ENCODE data around the gene TMEM106C. TPM values are rescaled to one million over a fixed set of nuclear protein-coding genes. Genes with fewer than 3 reads are reported as not detected.

Gene TMEM106C
- total and polyA plus RNA-seq, 2 of the 13 experiments (the other 11 are each of a cell fraction or from before 2014, with no cell fraction given), result 132 to 192 TPM

GRCh38 chr12:47963340-47964040, at the start of gene TMEM106C (continued):
- TF ChIP-seq GABPA (IDR thresholded peaks at IDR 0.05; ENCODE audit: low read depth, low read length) (no peak), GABPA (CRISPR knock-in tag; IDR thresholded peaks at IDR 0.05; ENCODE audit: low read depth) (peak; percentile 11; the same call in 1 of the 2 replicates), SAP130 (CRISPR knock-in tag; IDR thresholded peaks at IDR 0.05; ENCODE audit: low read depth) (peak; percentile 58; the same call in 1 of the 2 replicates), TBP (CRISPR knock-in tag; IDR thresholded peaks at IDR 0.05) (no peak), ZNF598 (CRISPR knock-in tag; IDR thresholded peaks at IDR 0.05; ENCODE audit: borderline replicate concordance) (peak; percentile 96), ARID2 (CRISPR knock-in tag; IDR thresholded peaks at IDR 0.05; ENCODE audit: borderline replicate concordance) (no peak), ZFP1 (CRISPR knock-in tag; IDR thresholded peaks at IDR 0.05) (no peak), ARNT (IDR thresholded peaks at IDR 0.05) (no peak), NR2F2 (IDR thresholded peaks at IDR 0.05; ENCODE audit: borderline replicate concordance, low read depth) (no peak), NFE2L1 (CRISPR knock-in tag; IDR thresholded peaks at IDR 0.05; ENCODE audit: borderline replicate concordance) (no peak), GPN1 (CRISPR knock-in tag; IDR thresholded peaks at IDR 0.05; ENCODE audit: borderline replicate concordance) (no peak), ZNF800 (CRISPR knock-in tag; IDR thresholded peaks at IDR 0.05) (peak; percentile 87), HIVEP1 (CRISPR knock-in tag; IDR thresholded peaks at IDR 0.05) (peak; percentile 68), NFATC3 (CRISPR knock-in tag; IDR thresholded peaks at IDR 0.05) (0 out of 2 replicates have a peak, but pooled peaks have one; percentile 73), TCF7 (IDR thresholded peaks at IDR 0.05; ENCODE audit: low read depth) (no peak), NONO (IDR thresholded peaks at IDR 0.05) (no peak), NONO (CRISPR knock-in tag; conservative IDR thresholded peaks at IDR 0.05) (peak; percentile 81), KDM6A (CRISPR knock-in tag; IDR thresholded peaks at IDR 0.05; ENCODE audit: low read depth) (no peak), MIER2 (CRISPR knock-in tag; IDR thresholded peaks at IDR 0.05) (no peak), ZSCAN9 (CRISPR knock-in tag; IDR thresholded peaks at IDR 0.05; ENCODE audit: borderline replicate concordance) (0 out of 2 replicates have a peak, but pooled peaks have one; percentile 45), ZNF282 (IDR thresholded peaks at IDR 0.05; ENCODE audit: partially characterized antibody) (no peak), ATF5 (CRISPR knock-in tag; IDR thresholded peaks at IDR 0.05; ENCODE audit: low read depth) (no peak), ZNF615 (CRISPR knock-in tag; IDR thresholded peaks at IDR 0.05; ENCODE audit: borderline replicate concordance) (no peak), TARDBP (CRISPR knock-in tag; IDR thresholded peaks at IDR 0.05) (peak; percentile 57; the same call in 1 of the 2 replicates), ATF1 (CRISPR knock-in tag; IDR thresholded peaks at IDR 0.05) (no peak), TEF (CRISPR knock-in tag; IDR thresholded peaks at IDR 0.05) (no peak), ARID3A (IDR thresholded peaks at IDR 0.05; ENCODE audit: low read depth, low read length) (no peak), PRPF4 (IDR thresholded peaks at IDR 0.05; ENCODE audit: low read depth, low read length, poor library complexity, severe bottlenecking) (no peak), KLF12 (CRISPR knock-in tag; IDR thresholded peaks at IDR 0.05; ENCODE audit: borderline replicate concordance) (no peak)

Measured in HepG2 (cell line).